ENCODE data around the gene RIPOR3. TPM values are rescaled to one million over a fixed set of nuclear protein-coding genes. Genes with fewer than 3 reads are reported as not detected.
"Not testable (repeated sequence)": the region's sequence is repeated elsewhere in the genome, so short reads cannot be mapped to it uniquely, and the experiment has no call there.

RIPOR3 gene
- total RNA-seq, 2 experiments from 2014 or later = 0.53 TPM; not detected in 1

DNA sequence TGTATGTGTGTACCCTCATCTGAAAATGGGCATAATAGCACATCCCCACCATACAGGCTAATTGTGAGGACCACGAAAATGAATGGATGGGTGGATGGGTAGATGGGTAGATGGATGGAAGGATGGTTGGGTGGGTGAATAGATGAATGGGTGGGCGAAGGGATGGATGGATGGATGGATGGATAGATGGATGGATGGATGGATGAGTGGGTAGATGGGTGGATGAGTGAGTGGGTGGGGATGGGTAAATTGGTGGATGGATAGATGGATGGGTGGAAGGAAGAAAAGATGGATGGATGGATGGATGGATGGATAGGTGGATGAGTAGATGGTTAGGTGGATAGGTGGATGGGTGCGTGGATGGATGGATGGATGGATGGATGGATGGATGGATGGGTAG is 19.7 kb downstream of the RIPOR3 start:
- no peak overlapping the region for H2AFZ ChIP-seq (ENCODE audit: low read length)
- H3K4me1 ChIP-seq (ENCODE audit: insufficient read depth, low read length, poor library complexity, severe bottlenecking) = peaks cover 4% of the 10 kb centered on the region
- BruUV-seq (replicated peaks) = no TSS peak
- no peak overlapping the region for H3K4me3 ChIP-seq (ENCODE audit: low read depth, low read length, poor library complexity, severe bottlenecking)
- no peaks in the 10 kb centered on the region for H4K20me1 ChIP-seq (ENCODE audit: insufficient read depth, low read length)
- H3K36me3 ChIP-seq (ENCODE audit: insufficient read depth, low read length) = no peaks in the 10 kb centered on the region
- H3K9me2 ChIP-seq (ENCODE audit: insufficient read depth, low read length) = no peaks in the 10 kb centered on the region
- POLR2A ChIA-PET = no interaction called here
- CTCF ChIA-PET (ENCODE audit: unreplicated experiment) = no interaction called here
- H3K27ac ChIP-seq (ENCODE audit: low read depth, low read length, poor library complexity, severe bottlenecking) = no peak overlapping the region
- H3K79me2 ChIP-seq (ENCODE audit: insufficient read depth, low read depth, low read length) = no peaks in the 10 kb centered on the region
- DNase-seq (ENCODE audit: low spot score) = no peak
- intact Hi-C loops (cut with micrococcal nuclease; ENCODE audit: unreplicated experiment) = no loop called here
- no peaks in the 10 kb centered on the region for H3K9me3 ChIP-seq (ENCODE audit: low read length)
- no peak overlapping the region for H3K4me2 ChIP-seq (ENCODE audit: low read length)
- TF ChIP-seq EZH2phosphoT487 (IDR thresholded peaks at IDR 0.05; ENCODE audit: borderline replicate concordance, low read depth, low read length) = no peak
- TF ChIP-seq, protein P1, sequence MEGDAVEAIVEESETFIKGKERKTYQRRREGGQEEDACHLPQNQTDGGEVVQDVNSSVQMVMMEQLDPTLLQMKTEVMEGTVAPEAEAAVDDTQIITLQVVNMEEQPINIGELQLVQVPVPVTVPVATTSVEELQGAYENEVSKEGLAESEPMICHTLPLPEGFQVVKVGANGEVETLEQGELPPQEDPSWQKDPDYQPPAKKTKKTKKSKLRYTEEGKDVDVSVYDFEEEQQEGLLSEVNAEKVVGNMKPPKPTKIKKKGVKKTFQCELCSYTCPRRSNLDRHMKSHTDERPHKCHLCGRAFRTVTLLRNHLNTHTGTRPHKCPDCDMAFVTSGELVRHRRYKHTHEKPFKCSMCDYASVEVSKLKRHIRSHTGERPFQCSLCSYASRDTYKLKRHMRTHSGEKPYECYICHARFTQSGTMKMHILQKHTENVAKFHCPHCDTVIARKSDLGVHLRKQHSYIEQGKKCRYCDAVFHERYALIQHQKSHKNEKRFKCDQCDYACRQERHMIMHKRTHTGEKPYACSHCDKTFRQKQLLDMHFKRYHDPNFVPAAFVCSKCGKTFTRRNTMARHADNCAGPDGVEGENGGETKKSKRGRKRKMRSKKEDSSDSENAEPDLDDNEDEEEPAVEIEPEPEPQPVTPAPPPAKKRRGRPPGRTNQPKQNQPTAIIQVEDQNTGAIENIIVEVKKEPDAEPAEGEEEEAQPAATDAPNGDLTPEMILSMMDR (conservative IDR thresholded peaks at IDR 0.05; ENCODE audit: low read length) = no peak

DNA sequence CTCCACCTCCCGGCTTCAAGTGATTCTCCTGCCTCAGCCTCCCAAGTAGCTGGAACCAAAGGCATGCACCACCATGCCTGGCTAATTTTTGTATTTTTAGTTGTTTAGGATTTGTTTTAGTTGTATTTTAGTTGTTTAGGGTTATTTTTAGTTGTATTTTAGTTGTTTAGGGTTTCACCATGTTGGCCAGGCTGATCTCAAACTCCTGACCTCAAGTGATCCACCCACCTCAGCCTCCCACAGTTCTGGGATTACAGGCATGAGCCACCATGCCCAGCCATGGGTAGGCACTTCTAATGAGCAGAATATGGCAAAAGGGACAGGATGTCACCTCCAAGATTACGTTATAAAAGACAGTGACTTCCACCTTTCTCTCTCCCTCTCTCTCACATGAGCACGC is 20.3 kb downstream of the RIPOR3 start:
- POLR2A ChIA-PET; H3K27ac ChIP-seq (ENCODE audit: low read depth, low read length, poor library complexity, severe bottlenecking); H4K20me1 ChIP-seq (ENCODE audit: insufficient read depth, low read length); intact Hi-C loops (cut with micrococcal nuclease; ENCODE audit: unreplicated experiment); H3K4me3 ChIP-seq (ENCODE audit: low read depth, low read length, poor library complexity, severe bottlenecking); H3K36me3 ChIP-seq (ENCODE audit: insufficient read depth, low read length); BruUV-seq (replicated peaks); DNase-seq (ENCODE audit: low spot score); H3K9me3 ChIP-seq (ENCODE audit: low read length); H3K9me2 ChIP-seq (ENCODE audit: insufficient read depth, low read length); H2AFZ ChIP-seq (ENCODE audit: low read length); H3K79me2 ChIP-seq (ENCODE audit: insufficient read depth, low read depth, low read length); H3K4me2 ChIP-seq (ENCODE audit: low read length); CTCF ChIA-PET (ENCODE audit: unreplicated experiment): not testable (repeated sequence)
- peaks cover 10% of the 10 kb centered on the region for H3K4me1 ChIP-seq (ENCODE audit: insufficient read depth, low read length, poor library complexity, severe bottlenecking)

GRCh38 chr20:50670126-50670862 is 21.0 kb downstream of the RIPOR3 start:
- POLR2A ChIA-PET = interaction anchor here (0.7 kb wide), 2 partner anchors 88 to 443 kb away, joined by 3 read pairs; no protein-coding TSS in a partner anchor
- no peak overlapping the region for H2AFZ ChIP-seq (ENCODE audit: low read length)
- H3K4me1 ChIP-seq (ENCODE audit: insufficient read depth, low read length, poor library complexity, severe bottlenecking) = peaks cover 16% of the 10 kb centered on the region
- H3K4me2 ChIP-seq (ENCODE audit: low read length) = no peak overlapping the region
- no peaks in the 10 kb centered on the region for H3K9me2 ChIP-seq (ENCODE audit: insufficient read depth, low read length)
- no TSS peak for BruUV-seq (replicated peaks)
- no peaks in the 10 kb centered on the region for H4K20me1 ChIP-seq (ENCODE audit: insufficient read depth, low read length)
- no peaks in the 10 kb centered on the region for H3K9me3 ChIP-seq (ENCODE audit: low read length)
- no peak overlapping the region for H3K4me3 ChIP-seq (ENCODE audit: low read depth, low read length, poor library complexity, severe bottlenecking)
- H3K27ac ChIP-seq (ENCODE audit: low read depth, low read length, poor library complexity, severe bottlenecking) = no peak overlapping the region
- no peaks in the 10 kb centered on the region for H3K79me2 ChIP-seq (ENCODE audit: insufficient read depth, low read depth, low read length)
- intact Hi-C loops (cut with micrococcal nuclease; ENCODE audit: unreplicated experiment) = no loop called here
- TF ChIP-seq, protein P1 (conservative IDR thresholded peaks at IDR 0.05; ENCODE audit: low read length) = no peak
- TF ChIP-seq EZH2phosphoT487 (IDR thresholded peaks at IDR 0.05; ENCODE audit: borderline replicate concordance, low read depth, low read length) = no peak
- CTCF ChIA-PET (ENCODE audit: unreplicated experiment) = no interaction called here
- DNase-seq (ENCODE audit: low spot score) = no peak
- no peaks in the 10 kb centered on the region for H3K36me3 ChIP-seq (ENCODE audit: insufficient read depth, low read length)

Data from OCI-LY7 (cell line).